HG03066 (cell line): ENCODE measurements around the gene SOX6.
"Not testable (repeated sequence)": the region's sequence is repeated elsewhere in the genome, so short reads cannot be mapped to it uniquely, and the experiment has no call there.

Source experiments
- ATAC-seq: cut with Tn5 transposase; IDR thresholded peaks from one replicate; pipeline ENCODE4 v1.9.1; 2021; ENCODE audit warnings: low read depth; ENCODE audit not compliant: unreplicated experiment

The SOX6 gene

DNA sequence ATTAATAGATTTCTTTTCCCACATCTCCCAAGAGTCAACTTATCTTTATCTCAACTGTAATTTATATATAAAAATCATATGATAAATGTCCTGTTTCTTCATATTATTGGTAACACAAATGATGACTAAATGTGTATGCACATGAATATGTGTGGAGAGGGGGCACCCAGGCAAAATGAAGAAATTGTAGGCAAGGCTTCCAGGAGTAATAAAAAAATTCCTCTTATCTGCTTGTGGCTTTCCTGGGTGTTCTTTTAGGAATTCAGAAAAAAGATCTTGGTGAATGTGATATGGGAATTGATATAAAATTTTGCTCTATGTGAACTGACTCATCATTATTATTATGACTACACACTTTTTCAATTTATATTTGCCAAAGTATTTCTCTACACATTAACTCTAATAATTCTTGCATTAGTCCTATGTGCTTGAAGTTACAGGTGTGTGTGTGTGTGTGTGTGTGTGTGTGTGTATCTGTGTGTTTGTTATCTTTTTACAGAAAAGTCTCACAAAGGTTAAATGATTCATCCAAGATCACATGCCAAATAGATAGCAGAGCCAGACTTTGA is 197.8 kb downstream of the SOX6 start:
- ATAC-seq = no peak

DNA sequence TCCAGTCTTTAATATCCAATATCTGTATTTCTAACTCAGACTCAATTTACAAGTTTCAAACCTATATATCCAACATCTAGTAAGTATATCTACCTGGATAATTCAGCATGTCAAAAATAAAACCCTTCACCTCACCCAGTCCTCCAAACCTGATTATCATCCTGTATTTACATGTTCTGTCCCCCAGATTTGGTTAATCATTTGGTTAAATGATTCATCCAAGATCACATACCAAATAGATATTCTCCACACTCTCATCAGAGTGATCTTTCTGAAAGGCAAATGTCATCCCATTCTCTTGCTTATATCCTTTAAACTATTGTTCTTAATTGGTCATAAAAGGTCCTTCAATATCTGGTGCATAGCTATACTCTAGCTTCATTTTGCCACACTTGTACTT is 199.0 kb downstream of the SOX6 start:
- ATAC-seq = no peak

DNA sequence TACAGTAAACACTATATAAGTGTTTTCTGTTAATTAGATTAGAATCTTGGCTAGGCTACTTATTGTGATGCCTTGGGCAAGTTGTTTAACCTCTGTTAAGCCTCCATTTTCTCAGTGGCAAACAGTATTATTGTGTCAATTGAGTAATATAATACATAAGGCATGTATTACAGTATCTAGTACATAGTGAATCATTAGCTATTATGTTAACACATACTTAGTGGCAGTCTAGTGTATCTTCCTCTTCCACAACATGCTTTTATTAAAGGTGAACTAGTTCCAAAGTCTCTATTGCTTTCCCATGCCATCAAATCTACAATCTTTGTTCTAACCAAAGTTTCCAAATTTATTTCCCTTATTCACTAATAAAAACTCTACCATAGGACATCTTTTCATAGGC is 200.9 kb downstream of the SOX6 start:
- no peak for ATAC-seq

DNA sequence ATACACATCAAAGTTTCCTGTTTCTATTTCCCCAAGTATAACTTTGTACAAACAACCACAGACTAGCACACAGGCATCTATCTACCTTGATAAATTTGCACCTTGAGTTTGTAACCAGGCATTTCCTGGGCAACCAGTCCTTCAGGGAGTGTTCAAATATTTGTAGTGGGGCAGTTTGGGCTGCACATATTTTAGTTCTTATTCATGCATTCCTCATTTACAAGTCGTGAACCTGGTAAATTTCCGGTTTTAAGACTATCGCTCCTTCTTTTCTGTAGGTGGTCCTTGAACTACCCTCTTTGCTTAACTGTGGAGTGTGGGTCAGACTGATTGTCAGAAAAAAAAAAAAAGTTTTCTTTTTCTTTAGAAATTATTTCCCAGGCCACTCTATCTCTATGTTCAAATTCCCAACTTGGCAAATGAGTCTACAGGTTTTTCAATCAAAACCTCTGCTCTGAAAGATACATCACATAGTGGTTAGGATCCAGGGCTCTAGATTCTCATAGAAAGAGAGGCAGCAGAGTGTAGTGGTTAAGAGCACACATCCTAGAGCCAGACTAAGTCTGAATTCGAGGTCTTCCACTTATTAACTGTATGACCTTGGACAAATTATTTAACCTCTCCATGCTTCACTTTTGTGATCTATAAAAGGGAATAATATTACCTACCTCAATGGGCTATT is 201.5 kb downstream of the SOX6 start:
- no peak for ATAC-seq

DNA sequence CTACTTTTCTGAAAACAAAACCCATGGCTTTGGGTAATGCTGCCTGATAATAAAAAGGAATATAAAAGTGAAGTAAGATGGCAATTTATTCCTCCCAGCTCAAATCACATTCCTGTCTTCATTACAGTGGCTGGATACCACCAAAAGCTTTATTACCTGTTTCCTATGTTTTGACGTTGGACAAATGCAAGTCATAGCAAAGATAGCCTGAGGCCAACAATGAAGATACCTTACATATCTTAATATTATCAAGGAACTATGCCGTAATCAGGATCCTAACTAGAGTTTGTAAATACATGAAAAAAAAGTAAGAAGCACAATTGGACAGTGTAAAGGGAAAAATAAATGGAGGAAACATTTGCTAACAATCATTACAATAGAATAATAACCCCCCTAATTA is 202.4 kb downstream of the SOX6 start:
- ATAC-seq = no peak

DNA sequence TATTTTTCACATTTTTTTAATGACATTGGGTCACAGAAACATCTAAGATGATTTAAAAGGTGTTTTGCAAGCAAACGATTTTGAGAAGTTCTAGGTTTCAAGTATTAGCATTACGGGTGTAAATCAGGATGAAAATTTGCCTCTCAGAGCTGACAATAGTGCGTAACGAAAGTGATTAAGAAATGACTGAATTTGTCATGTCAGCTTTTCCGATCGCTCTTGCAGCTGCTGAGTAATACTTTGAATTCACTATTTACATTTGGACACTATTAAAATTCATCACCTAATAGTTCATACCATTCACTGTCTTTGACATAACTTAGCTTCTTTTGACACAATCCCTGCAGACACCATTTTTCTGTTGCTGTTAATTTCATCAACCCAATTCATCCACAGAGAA is 205.2 kb downstream of the SOX6 start:
- no peak for ATAC-seq

DNA sequence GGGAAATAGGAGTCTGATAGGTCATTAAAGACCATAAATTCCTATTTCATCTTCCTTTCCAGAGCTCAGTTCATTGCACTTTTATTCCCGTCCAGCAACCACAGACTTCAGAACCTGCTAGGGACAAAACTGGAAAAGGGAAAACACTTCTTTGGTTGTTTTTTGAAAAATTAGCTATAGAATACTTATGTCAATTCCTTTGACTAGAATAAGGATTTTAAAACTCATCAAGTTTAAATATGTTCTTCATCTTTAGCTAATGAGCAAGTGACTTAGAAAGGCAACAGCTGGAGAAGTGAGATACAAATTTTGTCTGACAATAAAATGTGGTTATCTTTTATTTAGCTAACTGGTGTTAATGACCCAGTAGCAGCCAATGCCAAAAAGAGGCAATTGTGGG is 206.9 kb downstream of the SOX6 start:
- ATAC-seq = no peak

DNA sequence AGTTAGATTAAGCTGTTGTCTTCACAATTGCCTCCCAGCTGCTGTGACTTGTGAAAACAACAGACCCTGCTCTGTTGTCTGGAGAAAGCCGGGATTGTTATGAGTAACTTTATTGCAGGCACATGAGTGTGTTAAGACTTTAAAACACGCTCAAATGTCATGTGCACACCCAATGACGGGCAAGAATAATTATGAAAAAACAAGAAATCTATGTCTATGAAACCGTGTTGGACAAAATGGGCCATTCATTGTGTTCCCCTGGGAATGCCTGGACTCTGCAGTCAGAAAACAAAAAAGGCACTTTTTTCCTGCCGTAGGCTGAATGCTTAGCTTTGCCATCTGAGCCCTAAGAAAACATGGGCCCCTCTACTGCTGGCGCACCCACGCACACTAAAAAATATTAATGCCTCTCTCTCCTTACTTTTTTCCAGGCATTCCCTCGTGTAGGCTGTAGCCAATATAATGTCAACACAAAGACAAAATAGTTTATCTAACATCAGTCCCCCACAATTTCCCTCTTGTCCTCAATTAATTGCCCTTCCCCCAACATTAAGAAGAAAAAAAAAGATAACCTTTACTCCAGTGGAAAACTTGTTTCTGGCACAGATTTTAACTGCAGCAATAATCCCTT is 207.9 kb downstream of the SOX6 start:
- ATAC-seq = no peak

DNA sequence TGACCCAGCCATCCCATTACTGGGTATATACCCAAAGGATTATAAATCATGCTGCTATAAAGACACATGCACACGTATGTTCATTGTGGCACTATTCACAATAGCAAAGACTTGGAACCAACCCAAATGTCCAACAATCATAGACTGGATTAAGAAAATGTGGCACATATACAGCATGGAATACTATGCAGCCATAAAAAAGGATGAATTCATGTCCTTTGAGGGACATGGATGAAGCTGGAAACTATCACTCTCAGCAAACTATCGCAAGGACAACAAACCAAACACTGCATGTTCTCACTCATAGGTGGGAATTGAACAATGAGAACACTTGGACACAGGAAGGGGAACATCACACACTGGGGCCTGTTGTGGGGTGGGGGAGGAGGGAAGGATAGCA is 209.4 kb downstream of the SOX6 start:
- not testable (repeated sequence) for ATAC-seq

DNA sequence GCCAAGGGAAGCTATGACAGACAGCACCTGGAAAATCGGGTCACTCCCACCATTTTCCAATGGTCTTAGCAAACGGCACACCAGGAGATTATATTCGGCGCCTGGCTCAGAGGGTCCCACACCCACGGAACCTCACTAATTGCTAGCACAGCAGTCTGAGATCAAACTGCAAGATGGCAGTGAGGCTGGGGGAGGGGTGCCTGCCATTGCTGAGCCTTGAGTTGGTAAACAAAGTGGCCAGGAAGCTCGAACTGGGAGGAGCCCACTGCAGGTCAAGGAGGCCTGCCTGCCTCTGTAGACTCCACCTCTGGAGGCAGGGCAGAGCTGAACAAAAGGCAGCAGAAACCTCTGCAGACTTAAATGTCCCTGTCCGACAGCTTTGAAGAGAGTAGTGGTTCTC is 214.7 kb downstream of the SOX6 start:
- not testable (repeated sequence) for ATAC-seq

DNA sequence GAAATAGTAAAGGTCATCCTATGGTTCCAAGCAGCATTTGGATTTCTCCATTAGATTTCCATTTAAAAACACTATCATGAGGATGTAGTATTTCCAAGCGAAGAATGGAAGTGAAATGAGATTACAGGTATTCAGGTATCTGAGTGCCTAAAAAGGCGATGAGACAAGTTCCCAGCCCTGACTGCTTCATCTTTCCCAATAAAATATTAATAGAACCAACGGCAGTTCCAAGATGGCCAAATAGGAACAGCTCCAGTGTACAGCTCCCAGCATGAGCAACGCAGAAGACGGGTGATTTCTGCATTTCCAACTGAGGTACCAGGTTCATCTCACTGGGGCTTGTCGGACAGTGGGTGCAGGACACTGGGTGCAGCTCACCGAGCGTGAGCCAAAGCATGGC is 215.2 kb downstream of the SOX6 start:
- ATAC-seq = not testable (repeated sequence)

DNA sequence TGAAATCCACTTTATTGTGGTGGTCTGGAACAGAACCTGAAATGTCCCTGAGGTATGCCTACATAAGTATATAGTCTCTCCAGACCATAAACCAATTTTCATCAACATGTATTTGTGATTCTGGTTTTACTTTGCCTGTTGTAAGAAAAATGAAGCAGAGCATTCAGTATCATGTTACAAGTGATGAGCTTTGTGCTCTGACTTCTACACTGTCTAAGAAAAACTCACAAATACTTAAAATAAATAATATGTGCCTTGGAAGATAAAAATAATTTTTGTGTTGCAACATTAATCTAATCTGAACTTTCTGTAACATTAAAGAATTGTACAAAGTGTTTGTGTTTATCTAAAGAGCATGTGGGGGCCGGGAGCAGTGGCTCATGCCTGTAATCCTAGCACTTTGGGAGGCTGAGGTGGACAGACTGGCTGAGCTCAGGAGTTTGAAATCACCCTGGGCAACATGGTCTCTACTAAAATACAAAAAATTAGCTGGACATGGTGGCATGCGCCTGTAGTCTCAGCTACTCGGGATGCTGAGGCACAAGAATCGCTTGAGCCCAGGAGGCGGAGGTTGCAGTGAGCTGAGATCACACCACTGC is 219.5 kb downstream of the SOX6 start:
- no peak for ATAC-seq

DNA sequence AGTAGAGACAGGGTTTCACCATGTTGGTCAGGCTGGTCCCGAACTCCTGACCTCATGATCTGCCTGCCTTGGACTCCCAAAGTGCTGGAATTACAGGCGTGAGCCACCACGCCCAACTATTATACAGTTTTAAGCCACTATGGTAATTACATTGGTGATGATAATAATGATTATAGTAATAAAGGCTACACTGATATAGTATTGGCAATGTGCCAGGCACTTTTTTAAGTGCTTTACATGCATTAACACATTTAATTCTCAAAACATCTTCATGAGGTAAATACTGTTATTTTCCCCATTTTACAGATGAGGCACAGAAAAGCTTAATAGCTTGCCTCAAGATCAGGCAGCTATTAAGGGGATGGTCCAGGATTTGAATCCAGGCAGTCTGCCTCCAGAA is 222.5 kb downstream of the SOX6 start:
- ATAC-seq = no peak

DNA sequence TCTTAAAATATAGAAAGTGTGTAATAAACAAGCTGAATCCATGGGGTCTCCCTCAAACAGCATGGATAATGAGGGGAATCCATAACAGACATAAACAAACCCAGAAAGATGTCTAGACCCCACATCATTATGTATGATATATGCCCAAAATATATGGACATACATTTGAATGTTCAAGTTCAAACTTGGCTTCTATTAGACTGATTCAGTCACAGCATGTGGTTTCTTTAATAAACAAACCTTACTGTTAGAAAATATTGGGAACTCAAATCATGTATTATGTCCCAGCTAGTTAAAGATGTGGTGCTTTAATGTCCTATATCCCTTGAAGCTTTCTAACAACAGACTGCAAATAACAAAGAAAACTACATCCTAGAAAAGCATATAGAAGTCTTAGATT is 228.6 kb downstream of the SOX6 start:
- ATAC-seq = no peak

DNA sequence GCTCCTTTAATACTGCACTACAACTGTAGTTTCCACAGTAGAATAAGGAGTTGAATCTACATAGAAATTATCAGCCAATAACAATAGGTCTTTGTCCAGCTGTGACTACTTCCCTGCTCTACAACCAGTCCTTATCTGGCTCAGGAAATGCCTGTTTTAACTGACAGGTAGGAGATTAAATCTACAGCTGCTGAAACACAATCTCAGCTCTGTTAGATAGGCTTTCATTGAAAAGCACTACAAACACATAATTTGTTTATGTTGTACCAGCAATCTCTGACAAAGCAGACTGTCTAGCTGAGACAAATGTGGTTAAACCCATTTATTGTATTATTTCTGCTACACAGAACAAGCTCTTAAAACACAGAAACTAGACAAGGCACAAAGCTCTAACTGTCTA is 230.0 kb downstream of the SOX6 start:
- ATAC-seq = no peak

DNA sequence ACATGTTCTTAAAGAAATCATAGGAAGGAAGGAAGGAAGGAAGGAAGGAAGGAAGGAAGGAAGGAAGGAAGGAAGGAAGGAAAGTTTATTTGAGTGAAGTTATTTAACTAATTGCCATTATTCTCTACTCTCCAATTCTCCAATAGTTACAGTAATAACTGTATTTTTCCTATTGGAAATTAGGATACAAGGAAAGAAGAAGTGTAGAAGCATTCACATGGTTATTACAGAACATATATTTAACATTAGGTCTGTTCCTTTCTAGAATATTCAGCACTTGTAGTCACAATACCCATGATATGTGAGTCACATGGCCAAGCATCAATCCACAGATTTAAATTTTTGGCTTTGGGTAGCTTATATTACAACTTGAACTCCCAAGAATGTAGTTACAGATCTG is 230.6 kb downstream of the SOX6 start:
- ATAC-seq = no peak

DNA sequence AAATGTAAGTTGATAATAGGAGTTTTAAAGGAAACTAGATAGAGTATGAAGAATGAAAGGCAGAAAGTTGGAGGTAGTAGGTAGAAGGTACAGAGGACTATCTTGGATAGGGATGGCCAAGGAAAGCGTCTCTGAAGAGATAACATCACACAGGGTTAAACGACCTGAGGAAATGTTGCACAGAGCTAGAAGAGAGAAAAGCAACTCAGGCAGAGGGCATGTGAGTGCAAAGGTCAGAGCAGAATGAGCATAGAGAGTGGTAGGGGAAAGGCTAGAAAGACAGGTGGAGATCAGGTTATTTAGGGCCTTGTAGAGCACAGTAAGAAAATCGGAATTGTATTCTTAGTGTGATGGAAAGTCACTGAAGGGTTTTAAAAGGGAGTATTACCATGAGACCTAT is 232.0 kb downstream of the SOX6 start:
- no peak for ATAC-seq

DNA sequence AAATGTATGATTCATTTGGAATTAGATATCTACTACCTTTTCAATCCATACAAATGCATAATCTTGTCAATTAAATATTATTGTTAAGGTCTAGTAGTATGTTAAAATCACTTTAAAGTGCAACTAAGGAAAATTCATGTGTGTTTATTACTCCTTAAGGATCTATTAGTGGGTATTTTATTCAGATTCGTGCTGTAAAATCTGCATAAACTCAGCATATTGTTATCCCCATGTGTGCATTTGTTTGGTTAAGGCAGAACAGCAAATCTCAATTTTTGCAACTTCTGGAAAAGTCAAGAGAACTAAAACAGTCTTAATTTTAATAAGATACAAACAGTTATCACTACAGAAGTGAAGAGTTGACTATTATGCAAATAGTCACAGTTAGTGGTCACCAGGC is 234.5 kb downstream of the SOX6 start:
- no peak for ATAC-seq

DNA sequence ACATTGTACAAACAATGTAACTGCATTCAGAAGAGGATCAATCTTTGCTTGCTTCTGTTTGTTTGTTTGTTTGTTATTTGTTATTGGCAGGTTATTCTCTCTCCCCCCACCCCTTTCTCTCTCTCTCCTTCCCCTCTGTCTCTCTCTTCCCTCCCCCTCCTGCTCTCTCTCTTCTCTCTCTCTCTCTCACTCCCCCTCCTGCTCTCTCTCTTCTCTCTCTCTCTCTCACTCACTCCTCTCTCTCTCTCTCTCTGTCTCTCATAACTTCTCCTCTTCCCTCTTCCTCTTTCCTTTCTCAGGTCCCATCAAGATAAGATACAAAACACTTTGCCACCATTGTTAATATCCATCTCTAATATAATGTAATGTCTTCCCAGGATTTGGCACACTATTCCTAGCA is 236.3 kb downstream of the SOX6 start:
- no peak for ATAC-seq

DNA sequence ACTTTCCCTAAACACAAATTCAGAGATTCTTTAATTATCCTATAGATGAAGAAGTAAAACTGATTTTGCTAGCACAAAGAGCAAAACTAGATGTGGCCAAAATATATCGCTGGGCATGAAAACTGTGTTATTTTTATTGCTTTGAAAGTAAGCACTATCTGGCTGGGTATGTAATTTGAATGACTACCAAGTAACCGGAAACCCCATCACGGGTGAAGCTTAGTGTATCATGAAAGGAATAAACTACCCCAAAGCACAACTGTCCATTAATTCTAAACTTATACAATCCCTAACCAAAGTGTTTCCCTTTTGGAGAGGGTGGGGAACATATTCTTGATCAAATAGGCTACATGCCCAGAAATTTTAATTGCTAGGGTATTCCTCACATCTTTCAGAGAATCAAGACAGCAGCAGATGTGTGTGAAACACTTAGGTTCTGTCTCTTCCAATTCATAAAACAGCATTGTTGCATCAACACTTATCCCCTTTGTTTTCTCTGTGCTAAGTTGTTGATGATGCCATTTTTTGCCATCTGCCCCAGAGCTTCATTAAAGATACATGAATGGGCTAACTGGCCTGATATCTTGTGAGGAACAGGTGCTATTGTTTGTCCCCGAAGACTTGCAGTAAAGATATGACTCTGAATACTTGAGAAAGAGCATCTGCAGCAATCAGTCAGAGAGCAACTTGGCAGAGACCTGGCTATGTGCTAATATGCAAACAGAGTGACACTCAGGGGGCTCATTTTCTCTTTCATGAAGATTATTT is 238.2 kb downstream of the SOX6 start:
- no peak for ATAC-seq
